GM23248 (cell line): ENCODE results near the gene S100A9.

Experiments used
- EZH2 ChIP-seq: fragments of 200-600 bp; sonication (generic); IDR thresholded peaks from 2 replicates; pipeline ENCODE4 v1.6.1; 2018; ENCODE audit warnings: antibody characterized with exemption, mild to moderate bottlenecking; ENCODE audit not compliant: insufficient read depth, poor library complexity, severe bottlenecking
- EZH2phosphoT487 ChIP-seq: fragments of 200-600 bp; sonication (generic); IDR thresholded peaks from 2 replicates; pipeline ENCODE4 v1.6.1; 2018; ENCODE audit warnings: antibody characterized with exemption, moderate library complexity, mild to moderate bottlenecking, low read depth; ENCODE audit not compliant: insufficient read depth

- TF ChIP-seq EZH2: no peak
- no peak for TF ChIP-seq EZH2phosphoT487
These were observed 12.2 kb upstream of the S100A9 start for GRCh38 chr1:153345187-153346076.
